Activated CD4-positive, alpha-beta T cell treated with anti-CD3 and anti-CD28 coated beads, Interleukin-2, amount 50 U/mL, for 1 hour (primary cell): ENCODE results near the gene ADK.
"Not testable (repeated sequence)": the region's sequence is repeated elsewhere in the genome, so short reads cannot be mapped to it uniquely, and the experiment has no call there.

ENCODE experiments used
- DNase-seq: peaks from one replicate; pipeline ENCODE4 v3.0.0-alpha.2; 2020

Gene ADK

GRCh38 chr10:74187237-74187636 is 36.2 kb downstream of the ADK start:
- no peak for DNase-seq

- not testable (repeated sequence) for DNase-seq
Observed at GRCh38 chr10:74188617-74189016, 37.6 kb downstream of the ADK start.

GRCh38 chr10:74189999-74190421 is 39.0 kb downstream of the ADK start:
- no peak for DNase-seq

DNA sequence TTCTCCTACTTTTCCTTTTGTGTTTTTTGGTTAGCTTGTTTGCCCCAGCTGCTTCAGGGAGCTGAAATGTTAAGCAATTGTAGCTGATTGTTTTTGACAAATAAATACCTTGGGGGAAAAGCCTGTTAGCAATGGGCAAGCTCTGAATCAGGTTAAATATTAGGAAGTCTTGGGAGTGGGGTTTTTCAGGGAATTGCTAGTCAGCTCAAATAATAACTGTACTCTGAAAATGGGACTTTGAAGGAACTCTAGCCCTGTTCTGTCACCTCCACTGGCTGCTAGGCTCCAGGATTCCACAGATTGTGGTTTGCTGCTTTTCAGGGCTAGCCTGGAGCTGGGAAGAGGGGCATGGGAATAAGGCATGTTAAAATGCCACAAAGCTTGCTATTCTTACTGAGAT is 39.5 kb downstream of the ADK start:
- DNase-seq: no peak

- DNase-seq: no peak
Observed at GRCh38 chr10:74194545-74194944, 43.5 kb downstream of the ADK start.

DNA sequence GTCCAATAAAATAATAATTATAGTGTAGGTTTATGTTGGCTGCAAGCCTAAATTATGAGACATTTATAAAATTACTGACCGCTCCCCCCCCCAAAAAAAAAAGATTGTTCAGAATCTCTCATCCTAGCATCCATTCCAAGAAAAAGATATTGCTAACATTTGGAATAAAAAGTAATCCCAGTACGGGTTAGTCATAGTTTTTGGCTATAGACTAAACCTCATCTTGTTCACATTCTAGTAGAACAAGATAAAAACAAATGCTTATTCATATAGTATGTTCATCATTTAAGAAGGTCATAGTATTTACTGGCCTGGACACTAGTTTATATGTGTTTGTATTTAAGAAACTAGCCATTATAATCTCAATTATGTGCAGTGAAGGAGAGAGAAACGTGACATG is 44.0 kb downstream of the ADK start:
- no peak for DNase-seq

DNA sequence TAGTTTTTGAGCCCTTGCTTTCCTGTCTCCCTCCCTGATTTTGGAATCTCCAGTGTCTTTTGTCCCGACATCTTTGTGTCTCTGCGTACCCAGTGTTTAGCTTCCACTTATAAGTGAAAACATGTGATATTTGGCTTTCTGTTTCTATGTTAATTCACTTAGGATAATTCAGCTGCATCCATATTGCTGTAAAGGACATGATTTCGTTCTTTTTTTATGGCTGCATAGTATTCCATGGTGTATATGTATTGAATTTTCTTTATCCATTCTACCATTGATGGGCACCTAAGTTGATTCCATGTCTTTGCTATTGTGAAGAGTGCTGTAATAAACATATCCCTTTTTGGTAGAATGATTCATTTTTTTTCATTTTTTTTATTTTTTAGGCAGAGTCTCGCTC is 48.3 kb downstream of the ADK start:
- no peak for DNase-seq

GRCh38 chr10:74202356-74202755 is 51.3 kb downstream of the ADK start:
- DNase-seq: no peak

GRCh38 chr10:74206746-74207145 is 55.7 kb downstream of the ADK start:
- DNase-seq: no peak

GRCh38 chr10:74207691-74208480 is 56.9 kb downstream of the ADK start:
- no peak for DNase-seq

- DNase-seq: no peak
Observed at GRCh38 chr10:74208997-74209396, 58.0 kb downstream of the ADK start.

DNA sequence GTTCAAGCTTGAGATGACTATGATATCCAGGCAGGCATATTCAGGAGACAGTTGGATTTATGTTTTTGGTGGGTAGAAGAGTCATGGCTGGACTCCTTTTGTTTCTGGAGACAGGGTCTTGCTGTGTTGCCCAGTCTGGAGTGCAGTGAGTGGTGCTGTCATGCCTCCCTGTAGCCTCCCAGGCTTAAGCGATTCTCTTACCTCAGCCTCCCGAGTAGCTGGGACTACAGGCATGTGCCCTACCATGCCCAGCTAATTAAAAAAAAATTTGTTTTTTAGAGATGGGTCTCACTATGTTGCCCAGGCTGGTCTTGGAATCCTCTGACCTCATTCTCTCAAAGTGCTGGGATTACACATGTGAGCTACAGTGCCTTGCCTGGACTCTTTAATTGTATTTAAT is 62.0 kb downstream of the ADK start:
- DNase-seq: no peak

DNA sequence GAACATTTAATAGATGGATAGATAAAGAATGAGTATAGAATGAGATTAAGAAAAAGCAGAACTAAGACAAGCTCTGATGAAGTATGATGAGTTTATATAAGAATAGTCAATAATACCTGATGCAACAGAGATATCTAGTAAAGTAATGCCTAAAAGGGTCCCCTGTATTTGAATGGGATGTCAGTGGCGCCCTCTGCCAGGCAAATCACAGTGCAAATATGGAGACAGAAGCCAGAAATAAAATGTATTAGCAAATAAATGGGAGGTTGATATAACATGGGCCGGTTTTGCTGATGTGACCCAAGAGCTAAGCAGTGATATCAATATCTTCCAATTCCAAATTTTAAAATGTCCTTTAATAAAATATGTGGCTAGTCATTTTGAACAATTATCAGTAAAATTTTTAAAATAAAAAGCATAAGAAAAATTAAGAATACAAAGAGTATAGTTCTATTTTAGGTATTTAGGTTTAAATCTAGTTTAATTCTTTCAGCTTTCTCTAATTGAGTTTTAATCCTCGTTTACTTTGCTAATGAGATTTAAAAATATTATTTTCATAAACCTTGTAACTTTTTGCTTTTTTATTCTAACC is 62.6 kb downstream of the ADK start:
- peak; percentile 60 for DNase-seq

DNA sequence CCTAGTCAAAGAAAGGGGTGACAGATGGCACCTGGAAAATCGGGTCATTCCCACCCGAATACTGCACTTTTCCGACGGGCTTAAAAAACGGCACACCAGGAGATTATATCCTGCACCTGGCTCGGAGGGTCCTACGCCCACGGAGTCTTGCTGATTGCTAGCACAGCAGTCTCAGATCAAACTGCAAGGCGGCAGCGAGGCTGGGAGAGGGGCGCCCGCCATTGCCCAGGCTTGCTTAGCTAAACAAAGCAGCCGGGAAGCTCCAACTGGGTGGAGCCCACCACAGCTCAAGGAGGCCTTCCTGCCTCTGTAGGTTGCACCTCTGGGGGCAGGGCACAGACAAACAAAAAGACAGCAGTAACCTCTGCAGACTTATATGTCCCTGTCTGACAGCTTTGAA is 66.1 kb downstream of the ADK start:
- DNase-seq: not testable (repeated sequence)

DNA sequence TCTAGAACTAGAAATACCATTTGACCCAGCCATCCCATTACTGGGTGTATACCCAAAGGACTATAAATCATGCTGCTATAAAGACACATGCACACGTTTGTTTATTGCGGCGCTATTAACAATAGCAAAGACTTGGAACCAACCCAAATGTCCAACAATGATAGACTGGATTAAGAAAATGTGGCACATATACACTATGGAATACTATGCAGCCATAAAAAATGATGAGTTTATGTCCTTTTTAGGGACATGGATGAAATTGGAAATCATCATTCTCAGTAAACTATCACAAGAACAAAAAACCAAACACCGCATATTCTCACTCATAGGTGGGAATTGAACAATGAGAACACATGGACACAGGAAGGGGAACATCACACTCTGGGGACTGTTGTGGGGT is 71.4 kb downstream of the ADK start:
- not testable (repeated sequence) for DNase-seq

- DNase-seq: no peak
Observed at GRCh38 chr10:74223755-74224529, 72.9 kb downstream of the ADK start.

DNA sequence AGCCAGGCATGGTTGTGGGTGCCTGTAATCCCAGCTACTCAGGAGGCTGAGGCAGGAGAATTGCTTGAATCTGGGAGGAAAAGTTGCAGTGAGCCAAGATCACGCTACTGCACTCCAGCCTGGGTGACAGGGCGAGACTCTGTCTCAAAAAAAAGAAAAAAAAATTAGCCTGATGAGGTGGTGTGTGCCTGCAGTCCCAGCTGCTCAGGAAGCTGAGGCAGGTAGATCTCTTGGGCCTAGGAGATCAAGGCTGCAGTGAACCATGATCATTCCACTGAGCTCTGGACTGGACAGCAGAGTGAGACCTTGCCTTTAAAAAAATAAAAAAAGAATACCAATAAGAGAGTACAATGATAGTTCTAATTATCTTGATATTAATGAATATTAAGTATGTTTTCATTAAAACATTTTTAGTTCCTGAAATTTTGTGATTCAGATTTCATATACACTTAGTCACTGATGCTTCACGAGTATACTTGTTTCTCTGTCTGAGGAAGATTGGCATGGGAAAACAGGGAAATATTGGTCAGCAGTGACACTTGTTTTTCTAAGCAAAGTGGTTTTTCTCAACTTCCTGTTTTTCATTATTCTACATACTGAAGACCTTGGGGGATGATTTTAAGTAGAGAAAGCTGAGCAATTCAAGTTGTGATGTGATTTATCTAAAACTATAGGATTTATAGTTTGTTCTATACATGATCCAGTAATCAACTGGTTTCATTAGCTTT is 76.8 kb downstream of the ADK start:
- no peak for DNase-seq

DNA sequence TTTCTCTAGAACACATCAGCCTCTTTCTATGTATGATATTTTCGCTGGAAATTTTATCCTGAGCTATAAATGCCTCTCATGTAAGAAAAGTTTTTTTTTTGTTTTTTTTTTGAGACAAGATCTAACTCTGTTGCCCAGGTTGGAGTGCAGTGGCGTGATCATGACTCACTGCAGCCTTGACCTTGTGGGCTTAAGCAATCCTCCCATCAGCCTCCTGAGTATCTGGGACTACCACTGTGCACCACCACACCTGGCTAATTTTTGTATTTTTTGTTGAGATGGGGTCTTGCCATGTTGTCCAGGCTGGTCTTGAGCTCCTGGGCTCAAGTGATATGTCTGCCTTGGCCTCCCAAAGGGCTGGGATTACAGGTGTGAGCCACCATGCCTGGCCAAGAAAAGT is 80.4 kb downstream of the ADK start:
- DNase-seq: no peak

DNA sequence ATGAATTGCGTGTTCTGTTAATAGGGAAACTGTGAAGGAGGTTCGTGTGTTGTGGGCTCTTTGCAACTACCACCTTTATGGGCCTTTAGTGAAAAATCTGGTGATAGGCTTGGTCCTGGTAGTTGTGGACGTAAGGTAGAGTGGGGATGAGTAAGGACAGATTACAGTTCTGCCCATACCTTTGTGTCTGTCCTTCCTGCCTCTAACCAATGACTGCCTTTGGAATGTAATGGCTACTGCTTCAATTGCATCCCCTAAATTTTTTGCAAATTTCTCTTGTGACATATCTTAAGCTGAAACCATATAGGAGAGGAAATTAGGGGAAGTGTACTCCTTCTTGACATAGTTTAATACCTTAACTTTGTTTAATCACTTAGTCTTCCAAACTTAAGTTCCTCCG is 82.3 kb downstream of the ADK start:
- no peak for DNase-seq

GRCh38 chr10:74234569-74234968 is 83.5 kb downstream of the ADK start:
- DNase-seq: no peak

GRCh38 chr10:74238031-74238431 is 87.0 kb downstream of the ADK start:
- DNase-seq: no peak

DNA sequence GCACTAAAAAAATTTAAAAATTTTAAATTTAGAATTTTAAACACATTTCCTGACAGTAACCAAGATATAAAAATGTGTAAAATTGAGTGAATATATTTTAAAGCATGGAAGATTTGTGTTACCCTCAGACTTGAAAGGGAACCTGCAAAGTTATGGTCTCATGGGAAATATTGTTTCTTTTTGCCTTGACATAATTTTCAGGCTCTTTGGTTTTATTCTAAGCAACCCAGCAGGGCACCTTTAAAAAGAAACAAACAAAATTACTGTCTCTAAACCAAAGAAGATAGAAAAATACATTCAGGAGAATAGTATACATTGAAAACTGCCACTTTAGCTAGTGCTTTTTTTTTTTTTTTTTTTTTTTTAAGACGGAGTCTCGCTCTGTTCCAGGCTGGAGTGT is 87.5 kb downstream of the ADK start:
- DNase-seq: no peak

GRCh38 chr10:74243067-74243466 is 92.0 kb downstream of the ADK start:
- DNase-seq: no peak
